GM21447 (cell line): ENCODE measurements around the gene HEMGN.

ENCODE experiments used
- ATAC-seq: cut with Tn5 transposase; IDR thresholded peaks from one replicate; pipeline ENCODE4 v1.9.1; 2021; ENCODE audit not compliant: unreplicated experiment

HEMGN gene

GRCh38 chr9:97900738-97901565 lies 37.0 kb downstream of the HEMGN start:
- ATAC-seq: no peak

DNA sequence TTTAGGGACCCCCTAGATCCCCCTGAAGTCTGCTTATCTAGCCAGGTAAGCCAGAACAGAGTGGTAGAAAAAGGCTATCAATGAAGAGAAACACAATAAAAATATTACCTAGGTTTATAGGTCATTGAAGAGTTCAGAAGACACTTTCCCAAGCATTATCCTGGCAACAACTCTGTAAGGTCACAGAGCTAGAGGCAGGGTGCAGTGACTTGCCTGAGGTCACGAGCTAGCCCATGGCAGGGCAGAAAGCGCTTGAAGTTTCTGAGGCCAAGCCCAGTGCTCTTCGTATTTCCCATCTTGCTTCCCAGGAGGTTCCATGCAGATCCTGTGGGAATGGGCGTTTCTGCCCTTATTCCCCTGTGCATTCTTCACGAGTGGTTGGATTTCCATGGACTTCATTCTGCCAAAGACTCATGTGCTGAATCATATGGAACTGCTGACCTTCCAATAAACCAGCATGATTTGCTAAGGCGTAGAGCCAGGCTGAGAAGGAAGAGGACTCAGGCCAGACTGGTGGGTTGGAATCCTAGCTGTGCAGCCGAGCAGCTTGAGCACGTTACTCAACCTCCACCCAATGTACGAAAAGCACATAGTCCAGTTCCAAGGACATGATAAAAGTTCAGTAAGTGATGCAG lies 37.8 kb downstream of the HEMGN start:
- ATAC-seq: no peak

DNA sequence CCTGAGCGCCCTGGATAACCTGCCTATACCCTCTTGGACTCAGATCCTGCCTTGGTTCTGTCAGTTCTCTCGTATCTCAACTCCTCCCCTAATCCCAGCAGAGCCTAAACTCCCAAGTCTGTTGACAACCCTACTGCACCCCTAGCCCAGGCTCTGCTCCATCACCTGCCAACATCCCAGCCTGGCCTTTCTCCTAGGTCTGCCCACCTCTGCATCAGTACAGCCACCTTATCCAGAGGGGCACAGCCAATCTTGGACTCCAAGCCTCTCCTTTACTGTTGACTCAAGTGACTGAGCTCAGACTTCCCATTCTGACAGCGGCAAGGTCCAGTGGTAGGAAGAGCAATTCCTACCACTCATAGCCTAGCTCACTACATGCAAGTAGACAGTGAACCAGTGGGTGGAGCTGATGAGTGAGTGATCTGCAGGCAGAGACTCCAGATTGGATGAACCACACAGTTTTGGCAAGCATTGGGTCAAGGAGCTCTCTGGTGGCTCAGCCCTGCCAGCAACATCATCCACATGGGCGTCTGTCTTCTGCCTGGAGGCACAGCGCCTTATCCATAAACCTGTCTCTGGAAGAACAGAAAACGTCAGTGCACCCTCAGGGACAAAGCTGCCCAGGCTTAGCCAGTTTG lies 42.2 kb downstream of the HEMGN start:
- no peak for ATAC-seq

DNA sequence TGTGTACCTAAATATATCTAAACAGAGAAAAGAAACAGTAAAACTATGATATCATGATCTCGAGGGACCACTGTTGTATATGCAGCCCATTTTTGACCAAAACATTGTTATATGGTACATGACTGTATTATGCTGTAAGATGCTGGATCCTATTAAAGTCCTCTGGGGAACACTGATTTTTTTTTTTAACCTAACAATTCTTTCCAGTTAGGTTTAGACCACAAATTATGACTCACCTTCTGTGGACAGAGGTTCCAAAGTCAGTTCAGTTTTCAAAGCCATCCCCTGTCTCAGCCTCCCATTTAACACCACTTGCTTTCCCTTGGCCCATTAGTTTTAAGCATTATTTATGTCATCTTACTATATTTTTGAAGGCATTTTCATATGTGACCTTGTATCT lies 42.8 kb downstream of the HEMGN start:
- ATAC-seq: no peak

GRCh38 chr9:97892421-97892820 lies 45.6 kb downstream of the HEMGN start:
- no peak for ATAC-seq

DNA sequence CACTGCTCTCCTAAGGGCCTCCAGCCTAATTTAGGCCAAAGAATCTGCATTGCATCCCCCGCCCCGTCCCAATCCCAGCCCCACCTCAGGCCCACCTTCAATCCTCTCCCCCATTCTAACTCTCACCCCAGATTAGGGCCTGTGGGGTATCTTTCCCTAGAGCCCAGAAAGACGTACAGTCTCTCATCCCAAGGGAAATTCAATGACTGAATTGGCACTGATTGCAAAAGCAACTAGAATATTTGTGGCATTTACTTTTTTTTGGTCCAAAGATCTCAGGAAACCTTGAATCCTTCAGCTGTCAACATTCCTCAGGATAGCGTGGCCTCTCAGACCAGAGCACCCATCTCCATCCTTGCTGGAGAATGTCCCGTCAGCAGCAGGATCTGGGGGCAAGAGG lies 46.2 kb downstream of the HEMGN start:
- ATAC-seq: no peak

GRCh38 chr9:97889941-97890887 lies 47.8 kb downstream of the HEMGN start:
- ATAC-seq: no peak

DNA sequence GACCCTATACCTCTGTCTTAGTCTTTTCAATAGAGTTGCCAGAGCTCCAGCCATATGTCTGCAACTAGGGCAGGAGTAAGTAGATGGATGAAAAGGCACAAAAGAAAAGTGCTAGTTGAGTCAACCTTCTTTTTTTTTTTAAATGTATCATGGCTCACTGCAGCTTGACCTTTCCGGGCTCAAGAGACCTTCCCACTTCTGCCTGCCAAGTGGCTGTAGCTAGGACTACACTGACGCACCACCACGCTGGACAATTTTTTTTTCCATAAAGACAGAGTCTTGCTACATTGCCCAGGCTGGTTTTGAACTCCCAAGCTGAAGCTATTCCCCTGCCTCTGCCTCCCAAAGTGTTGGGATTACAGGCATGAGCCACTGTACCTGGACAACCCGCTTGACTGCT lies 57.6 kb downstream of the HEMGN start:
- no peak for ATAC-seq
